Purkinje cell (primary cell): Measurements from ENCODE around the gene OR51G2. TPM values are rescaled to one million over a fixed set of nuclear protein-coding genes. Genes with fewer than 3 reads are reported as not detected.

Experiments
- polyA plus RNA-seq: library from polyadenylated mRNA; unstranded; fragments of >200 nt; fragmentation: Nextera tagmentation; gene quantifications from 2 replicates; pipeline ENCODE4 v1.2.1, GENCODE V29; 2014

OR51G2 gene
- polyA plus RNA-seq = not detected in 2 replicates

GRCh38 chr11:4919250-4919649 is at the start of gene OR51G2:
Gene OR51G2 (minus strand): TSS chr11:4919350. CDS start chr11:4915663, 3,687 bp downstream.

DNA sequence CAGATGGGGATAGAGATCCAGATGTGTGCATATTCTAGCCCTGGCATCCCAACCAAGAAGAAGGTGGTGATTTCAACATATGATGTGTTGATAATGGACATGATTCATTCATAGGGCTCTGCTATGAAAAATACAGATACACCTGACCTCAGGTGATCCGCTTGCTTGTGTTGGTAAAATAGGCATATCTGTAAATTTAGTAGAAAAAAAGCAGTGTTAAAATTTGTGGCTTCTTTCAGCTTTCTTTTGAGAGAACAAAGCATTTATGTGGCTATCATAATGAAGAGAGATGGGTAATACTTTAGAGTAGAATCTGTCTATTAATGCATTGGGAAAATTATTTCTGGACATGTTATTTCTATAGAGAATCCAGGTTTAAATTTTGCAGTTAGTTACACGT is 36.5 kb upstream of the OR51G2 start, which contains the start of gene OR51A2:
OR51A2 (minus strand) TSS at position 101 of the 400 bp plus-strand sequence; CDS start at position 101, 0 bp downstream.

DNA sequence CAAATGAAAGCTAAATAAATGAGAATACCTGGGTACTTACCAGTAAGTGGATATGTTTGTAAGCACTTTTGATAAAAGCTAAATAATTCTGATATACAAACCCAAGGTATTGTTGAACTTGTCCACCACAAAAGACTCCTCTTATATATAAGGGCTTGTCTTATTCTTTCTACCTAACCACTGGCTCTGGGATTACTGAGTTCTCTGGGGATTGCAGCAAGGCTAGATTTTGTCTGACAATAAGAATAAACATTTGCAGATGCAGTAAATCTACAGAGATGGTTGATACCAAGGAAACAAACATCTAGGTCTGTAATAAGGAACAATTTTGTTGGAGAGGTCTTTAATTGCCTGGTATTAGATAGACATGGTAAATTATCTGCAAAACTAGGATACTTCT is 28.4 kb upstream of the OR51G2 start, which contains the start of gene OR51A4:
OR51A4 (minus strand) TSS at position 101 of the 400 bp plus-strand sequence. CDS start 505 bp downstream, outside the sequence.

GRCh38 chr11:4924239-4924638 is 5.1 kb upstream of the OR51G2 start, which contains the start of gene OR51G1:
Gene OR51G1 (minus strand): TSS chr11:4924339. CDS start chr11:4924339, 0 bp downstream.

DNA sequence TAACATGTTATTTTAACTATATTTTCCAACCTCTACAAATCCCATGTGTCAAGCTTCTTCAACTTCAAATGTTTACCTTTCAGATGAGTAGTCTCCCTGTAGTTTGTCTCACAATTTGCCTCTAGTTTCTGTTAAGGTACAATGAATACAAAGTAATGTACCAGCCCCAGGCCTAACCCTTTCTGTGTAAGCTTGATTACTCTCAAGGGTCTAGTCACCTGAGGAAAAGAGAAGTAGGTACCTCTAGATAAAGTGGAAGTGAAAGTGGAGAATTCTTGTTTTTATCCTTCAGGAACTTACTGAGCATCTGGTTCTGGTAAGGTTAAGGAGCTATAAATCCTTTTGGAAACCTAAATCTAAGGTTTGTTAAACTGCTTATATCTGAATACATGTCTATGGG is 15.7 kb downstream of the OR51G2 start, which contains the start of gene OR51A7:
OR51A7 (plus strand) TSS at position 300 of the 400 bp plus-strand sequence. CDS start 3,587 bp downstream, outside the sequence.

DNA sequence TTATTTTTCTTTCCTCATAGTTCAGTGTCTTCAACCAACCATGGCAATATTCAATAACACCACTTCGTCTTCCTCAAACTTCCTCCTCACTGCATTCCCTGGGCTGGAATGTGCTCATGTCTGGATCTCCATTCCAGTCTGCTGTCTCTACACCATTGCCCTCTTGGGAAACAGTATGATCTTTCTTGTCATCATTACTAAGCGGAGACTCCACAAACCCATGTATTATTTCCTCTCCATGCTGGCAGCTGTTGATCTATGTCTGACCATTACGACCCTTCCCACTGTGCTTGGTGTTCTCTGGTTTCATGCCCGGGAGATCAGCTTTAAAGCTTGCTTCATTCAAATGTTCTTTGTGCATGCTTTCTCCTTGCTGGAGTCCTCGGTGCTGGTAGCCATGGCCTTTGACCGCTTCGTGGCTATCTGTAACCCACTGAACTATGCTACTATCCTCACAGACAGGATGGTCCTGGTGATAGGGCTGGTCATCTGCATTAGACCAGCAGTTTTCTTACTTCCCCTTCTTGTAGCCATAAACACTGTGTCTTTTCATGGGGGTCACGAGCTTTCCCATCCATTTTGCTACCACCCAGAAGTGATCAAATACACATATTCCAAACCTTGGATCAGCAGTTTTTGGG is 37.2 kb downstream of the OR51G2 start, which contains the start of gene OR51T1:
OR51T1 (plus strand) TSS at position 41 of the 641 bp plus-strand sequence; CDS start at position 41, 0 bp downstream.

Other genes starting within 250 kb of the OR51G2 start
- not detected in 2 replicates for gene OR51E2, start 221.5 kb downstream of the OR51G2 start, polyA plus RNA-seq
- gene MMP26, start 214.6 kb downstream of the OR51G2 start, polyA plus RNA-seq = not detected in 2 replicates
- not detected in 2 replicates for gene OR51F1, start 149.4 kb downstream of the OR51G2 start, polyA plus RNA-seq
- not detected in 2 replicates for gene OR52R1, start 115.0 kb downstream of the OR51G2 start, polyA plus RNA-seq
- gene OR51F2, start 98.0 kb downstream of the OR51G2 start, polyA plus RNA-seq = not detected in 2 replicates
- not detected in 2 replicates for gene OR51S1, start 70.1 kb downstream of the OR51G2 start, polyA plus RNA-seq
- gene OR51T1, start 37.5 kb downstream of the OR51G2 start, polyA plus RNA-seq = not detected in 2 replicates
- gene OR51A7, start 15.6 kb downstream of the OR51G2 start, polyA plus RNA-seq = not detected in 2 replicates
- not detected in 2 replicates for gene OR51G1, start 5.0 kb upstream of the OR51G2 start, polyA plus RNA-seq
- not detected in 2 replicates for gene OR51A4, start 28.3 kb upstream of the OR51G2 start, polyA plus RNA-seq
- not detected in 2 replicates for gene OR51A2, start 36.4 kb upstream of the OR51G2 start, polyA plus RNA-seq
- gene OR51L1, start 75.5 kb upstream of the OR51G2 start, polyA plus RNA-seq = not detected in 2 replicates
- not detected in 2 replicates for gene OR52J3, start 127.2 kb upstream of the OR51G2 start, polyA plus RNA-seq
- gene OR52E2, start 140.3 kb upstream of the OR51G2 start, polyA plus RNA-seq = not detected in 2 replicates
- not detected in 2 replicates for gene OR52E1, start 150.2 kb upstream of the OR51G2 start, polyA plus RNA-seq
- gene OR52A5, start 219.0 kb upstream of the OR51G2 start, polyA plus RNA-seq = not detected in 2 replicates
- not detected in 2 replicates for gene OR52A1, start 235.4 kb upstream of the OR51G2 start, polyA plus RNA-seq